ENCODE measurements around the gene GRIK4.

The GRIK4 gene

GRCh38 chr11:120746376-120746775 lies 234.8 kb downstream of the GRIK4 start:
- H3K36me3 ChIP-seq (ENCODE audit: insufficient read depth, low read length): no peaks in the 10 kb centered on the region
- no peaks in the 10 kb centered on the region for H4K20me1 ChIP-seq (ENCODE audit: insufficient read depth, low read length)
- no peaks in the 10 kb centered on the region for H3K4me1 ChIP-seq (ENCODE audit: insufficient read depth, low read length, severe bottlenecking)
- no peaks in the 10 kb centered on the region for H3K9me3 ChIP-seq (ENCODE audit: low read length)
- no peak overlapping the region for H3K4me3 ChIP-seq (ENCODE audit: low read depth, low read length, poor library complexity, severe bottlenecking)
- H3F3A ChIP-seq (ENCODE audit: insufficient read depth, low read length): no peaks in the 10 kb centered on the region
- no peak overlapping the region for H3K9ac ChIP-seq (ENCODE audit: low read length)
- H3K9me2 ChIP-seq (ENCODE audit: low read depth, low read length): no peaks in the 10 kb centered on the region
- TF ChIP-seq EZH2 (IDR thresholded peaks at IDR 0.05; ENCODE audit: borderline replicate concordance, low read length) (no peak), CTCF (IDR thresholded peaks at IDR 0.05; ENCODE audit: low read length) (no peak)
- H3K27me3 ChIP-seq (ENCODE audit: insufficient read depth, low read length): peaks cover 4% of the 10 kb centered on the region; the same call in 1 of the 2 replicates
- no peak overlapping the region for H3K4me2 ChIP-seq (ENCODE audit: low read length)
- no peak overlapping the region for H2AFZ ChIP-seq (ENCODE audit: low read length)
- no peaks in the 10 kb centered on the region for H3K79me2 ChIP-seq (ENCODE audit: insufficient read depth, low read length)
- no peak overlapping the region for H3K27ac ChIP-seq (ENCODE audit: low read depth, low read length, poor library complexity, severe bottlenecking)

DNA sequence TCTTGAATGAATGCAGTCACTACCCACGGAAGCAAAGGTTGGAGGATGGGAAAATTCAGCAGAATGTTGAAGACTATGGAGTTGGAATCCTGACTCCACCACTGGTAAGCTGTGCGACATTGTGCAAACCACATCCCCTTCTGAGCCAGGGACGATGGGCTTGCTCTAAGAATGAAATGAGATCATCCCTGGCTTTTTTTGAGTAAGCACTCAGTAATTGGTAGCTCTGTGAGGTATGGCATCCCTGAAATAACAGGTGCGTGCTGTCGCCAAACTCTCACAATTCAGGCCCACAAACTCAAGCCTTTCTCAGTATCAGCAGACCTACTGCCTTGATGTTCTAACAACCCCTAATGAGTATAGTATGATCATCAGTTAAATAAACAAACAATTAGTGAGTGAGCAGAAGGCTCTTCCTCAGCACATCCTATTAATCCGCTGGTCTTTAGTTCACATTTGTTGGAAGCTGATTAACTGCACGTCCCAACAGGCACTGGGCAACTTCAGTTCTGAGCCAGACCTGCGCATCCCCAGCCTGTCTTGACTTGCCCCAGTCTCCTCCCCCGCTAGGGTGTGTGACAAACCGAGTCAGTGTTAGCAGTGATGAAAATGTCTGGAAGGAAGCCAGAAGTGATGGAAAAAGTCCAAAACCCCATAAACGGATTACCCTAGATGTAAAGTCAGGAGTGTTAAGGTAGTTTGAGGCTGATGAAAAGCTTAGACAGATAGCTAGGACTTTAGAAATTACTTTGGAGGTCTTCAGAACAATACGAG lies 235.5 kb downstream of the GRIK4 start:
- H3F3A ChIP-seq (ENCODE audit: insufficient read depth, low read length): no peaks in the 10 kb centered on the region
- H3K9ac ChIP-seq (ENCODE audit: low read length): no peak overlapping the region
- no peaks in the 10 kb centered on the region for H4K20me1 ChIP-seq (ENCODE audit: insufficient read depth, low read length)
- no peaks in the 10 kb centered on the region for H3K79me2 ChIP-seq (ENCODE audit: insufficient read depth, low read length)
- H3K27ac ChIP-seq (ENCODE audit: low read depth, low read length, poor library complexity, severe bottlenecking): no peak overlapping the region
- H3K9me2 ChIP-seq (ENCODE audit: low read depth, low read length): no peaks in the 10 kb centered on the region
- no peaks in the 10 kb centered on the region for H3K9me3 ChIP-seq (ENCODE audit: low read length)
- H3K4me3 ChIP-seq (ENCODE audit: low read depth, low read length, poor library complexity, severe bottlenecking): no peak overlapping the region
- no peaks in the 10 kb centered on the region for H3K36me3 ChIP-seq (ENCODE audit: insufficient read depth, low read length)
- no peak overlapping the region for H3K4me2 ChIP-seq (ENCODE audit: low read length)
- H3K4me1 ChIP-seq (ENCODE audit: insufficient read depth, low read length, severe bottlenecking): no peaks in the 10 kb centered on the region
- H3K27me3 ChIP-seq (ENCODE audit: insufficient read depth, low read length): peaks cover 4% of the 10 kb centered on the region; the same call in 1 of the 2 replicates
- no peak overlapping the region for H2AFZ ChIP-seq (ENCODE audit: low read length)
- TF ChIP-seq EZH2 (IDR thresholded peaks at IDR 0.05; ENCODE audit: borderline replicate concordance, low read length) (no peak), CTCF (IDR thresholded peaks at IDR 0.05; ENCODE audit: low read length) (no peak)

- no peak overlapping the region for H3K4me3 ChIP-seq (ENCODE audit: low read depth, low read length, poor library complexity, severe bottlenecking)
- H3K79me2 ChIP-seq (ENCODE audit: insufficient read depth, low read length): no peaks in the 10 kb centered on the region
- H2AFZ ChIP-seq (ENCODE audit: low read length): no peak overlapping the region
Observed at GRCh38 chr11:120747850-120748814, 236.6 kb downstream of the GRIK4 start.

More at GRCh38 chr11:120747850-120748814, 236.6 kb downstream of the GRIK4 start:
- TF ChIP-seq EZH2 (IDR thresholded peaks at IDR 0.05; ENCODE audit: borderline replicate concordance, low read length) (no peak), CTCF (IDR thresholded peaks at IDR 0.05; ENCODE audit: low read length) (no peak)
- no peak overlapping the region for H3K4me2 ChIP-seq (ENCODE audit: low read length)
- H3F3A ChIP-seq (ENCODE audit: insufficient read depth, low read length): no peaks in the 10 kb centered on the region
- H3K9ac ChIP-seq (ENCODE audit: low read length): no peak overlapping the region
- no peaks in the 10 kb centered on the region for H4K20me1 ChIP-seq (ENCODE audit: insufficient read depth, low read length)
- no peaks in the 10 kb centered on the region for H3K9me3 ChIP-seq (ENCODE audit: low read length)
- H3K27ac ChIP-seq (ENCODE audit: low read depth, low read length, poor library complexity, severe bottlenecking): no peak overlapping the region
- H3K36me3 ChIP-seq (ENCODE audit: insufficient read depth, low read length): no peaks in the 10 kb centered on the region
- peaks cover 4% of the 10 kb centered on the region; the same call in 1 of the 2 replicates for H3K27me3 ChIP-seq (ENCODE audit: insufficient read depth, low read length)
- H3K9me2 ChIP-seq (ENCODE audit: low read depth, low read length): no peaks in the 10 kb centered on the region
- no peaks in the 10 kb centered on the region for H3K4me1 ChIP-seq (ENCODE audit: insufficient read depth, low read length, severe bottlenecking)

Measured in OCI-LY1 (cell line).